ENCODE measurements around the gene DDX28. TPM values are rescaled to one million over a fixed set of nuclear protein-coding genes. Genes with fewer than 3 reads are reported as not detected.

The DDX28 gene
- total and polyA plus RNA-seq, 2 of the 4 experiments (the other 2 are of a cell fraction): 9.2 to 10.0 TPM

- no peak overlapping the region for H2BK20ac ChIP-seq (ENCODE audit: low read depth, low read length)
- 83% methylated on average over 2 of the region's 2 CpGs; no CpG with 5 or more reads in 1 of the 2 experiments for WGBS, 2 experiments (ENCODE audit: extremely low coverage in 2 of 2, insufficient read length in 1 of 2)
- no peak for ATAC-seq (ENCODE audit: low read depth)
- BruUV-seq (replicated peaks): no TSS peak
- POLR2A ChIA-PET (ENCODE audit: unreplicated experiment): no interaction called here
- in situ Hi-C loops (cut with MboI; ENCODE audit: low sequenced_read_pairs) (no loop called here), intact Hi-C loops (cut with micrococcal nuclease) (no loop called here), dilution Hi-C loops (cut with HindIII; ENCODE audit: low sequenced_read_pairs, unreplicated experiment) (no loop called here)
- no peak overlapping the region for H2AK9ac ChIP-seq (replicated peaks; ENCODE audit: low read depth, low read length, poor library complexity)
- DNase-seq: no peak
- H2BK120ac ChIP-seq (ENCODE audit: low read depth, low read length): no peak overlapping the region
- H3K23ac ChIP-seq (ENCODE audit: low read depth, low read length): no peak overlapping the region
- no peak overlapping the region for H3K4me3 ChIP-seq (ENCODE audit: insufficient read depth, low read depth, low read length)
- H3K9me3 ChIP-seq (ENCODE audit: control insufficient read depth, insufficient read depth, low read length): no peaks in the 10 kb centered on the region
- no peak overlapping the region for H3K56ac ChIP-seq (ENCODE audit: extremely low read depth, insufficient read depth, low read length)
- no peak for TF ChIP-seq SMC3 (IDR thresholded peaks at IDR 0.05; ENCODE audit: low read depth, low read length)
- no peak for TF ChIP-seq NFE2L2 (IDR thresholded peaks at IDR 0.05; ENCODE audit: low read depth, low read length)
- no peak for TF ChIP-seq MAFK (IDR thresholded peaks at IDR 0.05; ENCODE audit: low read depth, low read length)
- TF ChIP-seq POLR2A (IDR thresholded peaks at IDR 0.05; ENCODE audit: low read depth, low read length): no peak
- TF ChIP-seq USF2 (IDR thresholded peaks at IDR 0.05; ENCODE audit: low read depth, low read length): no peak
- no peak for TF ChIP-seq MXI1 (IDR thresholded peaks at IDR 0.05; ENCODE audit: borderline replicate concordance, low read depth, low read length)
- no peak for TF ChIP-seq FOS (IDR thresholded peaks at IDR 0.05; ENCODE audit: low read depth, low read length)
- TF ChIP-seq BHLHE40 (IDR thresholded peaks at IDR 0.05; ENCODE audit: low read depth, low read length): no peak
- no peak for TF ChIP-seq CHD1 (IDR thresholded peaks at IDR 0.05; ENCODE audit: low read depth, low read length)
- TF ChIP-seq MAZ (IDR thresholded peaks at IDR 0.05; ENCODE audit: borderline replicate concordance, low read depth, low read length): no peak
- TF ChIP-seq RAD21 (IDR thresholded peaks at IDR 0.05; ENCODE audit: low read length): no peak
- no peak for TF ChIP-seq RFX5 (IDR thresholded peaks at IDR 0.05; ENCODE audit: low read depth, low read length)
- no peak for TF ChIP-seq ELK1 (IDR thresholded peaks at IDR 0.05; ENCODE audit: borderline replicate concordance, low read depth, low read length)
- no peak for TF ChIP-seq CTCF (conservative IDR thresholded peaks at IDR 0.05; ENCODE audit: low read depth, low read length)
- no peak for TF ChIP-seq CEBPB (IDR thresholded peaks at IDR 0.05; ENCODE audit: low read depth, low read length)
- H2AFZ ChIP-seq (replicated peaks; ENCODE audit: low read length, poor library complexity): no peak overlapping the region
- no peak overlapping the region for H3K18ac ChIP-seq (ENCODE audit: low read depth, low read length)
- no peak overlapping the region for H2BK15ac ChIP-seq (ENCODE audit: low read depth, low read length)
- H3K9ac ChIP-seq (ENCODE audit: low read depth, low read length): no peak overlapping the region
- no peak overlapping the region for H3K27ac ChIP-seq (ENCODE audit: insufficient read depth, low read length)
- H3K36me3 ChIP-seq (ENCODE audit: control insufficient read depth, insufficient read depth, low read length): no peaks in the 10 kb centered on the region
- H4K91ac ChIP-seq (ENCODE audit: insufficient read depth, low read depth, low read length): no peak overlapping the region
- no peaks in the 10 kb centered on the region for H3K79me1 ChIP-seq (ENCODE audit: low read depth in 1 of 2, low read length in 2 of 2)
- no peak overlapping the region for H2AK5ac ChIP-seq (ENCODE audit: low read depth, low read length)
- H3K4ac ChIP-seq (ENCODE audit: low read depth, low read length): no peak overlapping the region
- H2BK5ac ChIP-seq (ENCODE audit: low read depth, low read length, poor library complexity, severe bottlenecking): no peak overlapping the region
- H4K8ac ChIP-seq (ENCODE audit: low read depth in 2 of 2, low read length in 2 of 2): no peak overlapping the region
- no peaks in the 10 kb centered on the region for H3K4me1 ChIP-seq (ENCODE audit: control insufficient read depth, insufficient read depth, low read length)
- H4K20me1 ChIP-seq (ENCODE audit: insufficient read depth, low read length): no peaks in the 10 kb centered on the region; the same call in 1 of the 2 replicates
- H4K5ac ChIP-seq (ENCODE audit: low read depth, low read length): no peak overlapping the region
- H3K9me1 ChIP-seq (ENCODE audit: insufficient read depth, low read length): no peaks in the 10 kb centered on the region
- H3K27me3 ChIP-seq (ENCODE audit: control insufficient read depth, insufficient read depth, low read length): peaks cover 29% of the 10 kb centered on the region
- no peak overlapping the region for H3K4me2 ChIP-seq (ENCODE audit: low read depth, low read length)
- CTCF ChIA-PET: no interaction called here
- H3K14ac ChIP-seq (replicated peaks; ENCODE audit: low read depth, low read length): no peak overlapping the region
Measured at GRCh38 chr16:67976205-67976604, 46.8 kb downstream of the DDX28 start.
